ENCODE data around the gene SIN3A.
"Not testable (repeated sequence)": the region's sequence is repeated elsewhere in the genome, so short reads cannot be mapped to it uniquely, and the experiment has no call there.

SIN3A gene

GRCh38 chr15:75449585-75450306, 1.7 kb downstream of the SIN3A start:
- Histone ChIP-seq H3K27ac (ENCODE audit: low read depth, low read length) (no peak overlapping the region; the same call in 1 of the 2 replicates), H3K4me3 (ENCODE audit: low read depth, low read length) (peak overlapping the region; percentile 99), H3K27me3 (ENCODE audit: control insufficient read depth, insufficient read depth, low read length) (no peaks in the 10 kb centered on the region), H3K4me1 (ENCODE audit: control insufficient read depth, insufficient read depth, low read length) (peaks cover 7% of the 10 kb centered on the region), H3K9me3 (ENCODE audit: control insufficient read depth, insufficient read depth, low read depth, low read length) (no peaks in the 10 kb centered on the region), H3K9ac (ENCODE audit: low read length) (peak overlapping the region; percentile 75), H3K36me3 (ENCODE audit: control insufficient read depth, insufficient read depth, low read length) (peaks cover 14% of the 10 kb centered on the region)

- H3K9me3 ChIP-seq (ENCODE audit: control insufficient read depth, insufficient read depth, low read depth, low read length); H3K27me3 ChIP-seq (ENCODE audit: control insufficient read depth, insufficient read depth, low read length); H3K27ac ChIP-seq (ENCODE audit: low read depth, low read length); H3K4me3 ChIP-seq (ENCODE audit: low read depth, low read length); H3K9ac ChIP-seq (ENCODE audit: low read length); H3K4me1 ChIP-seq (ENCODE audit: control insufficient read depth, insufficient read depth, low read length): not testable (repeated sequence)
- H3K36me3 ChIP-seq (ENCODE audit: control insufficient read depth, insufficient read depth, low read length) = peaks cover 23% of the 10 kb centered on the region
Measured at GRCh38 chr15:75448171-75448570, 3.3 kb downstream of the SIN3A start.

GRCh38 chr15:75446151-75446550, 5.3 kb downstream of the SIN3A start:
- Histone ChIP-seq H3K4me1 (ENCODE audit: control insufficient read depth, insufficient read depth, low read length) (peaks cover 5% of the 10 kb centered on the region), H3K36me3 (ENCODE audit: control insufficient read depth, insufficient read depth, low read length) (peaks cover 33% of the 10 kb centered on the region), H3K9ac (ENCODE audit: low read length) (no peak overlapping the region), H3K27me3 (ENCODE audit: control insufficient read depth, insufficient read depth, low read length) (no peaks in the 10 kb centered on the region), H3K4me3 (ENCODE audit: low read depth, low read length) (no peak overlapping the region), H3K27ac (ENCODE audit: low read depth, low read length) (0 out of 2 replicates have a peak overlapping the region, but pooled peaks have one; percentile 14), H3K9me3 (ENCODE audit: control insufficient read depth, insufficient read depth, low read depth, low read length) (no peaks in the 10 kb centered on the region)

GRCh38 chr15:75445324-75445723, 6.2 kb downstream of the SIN3A start:
- not testable (repeated sequence) for H3K4me1 ChIP-seq (ENCODE audit: control insufficient read depth, insufficient read depth, low read length); H3K4me3 ChIP-seq (ENCODE audit: low read depth, low read length); H3K9me3 ChIP-seq (ENCODE audit: control insufficient read depth, insufficient read depth, low read depth, low read length); H3K27me3 ChIP-seq (ENCODE audit: control insufficient read depth, insufficient read depth, low read length); H3K27ac ChIP-seq (ENCODE audit: low read depth, low read length); H3K9ac ChIP-seq (ENCODE audit: low read length)
- peaks cover 33% of the 10 kb centered on the region for H3K36me3 ChIP-seq (ENCODE audit: control insufficient read depth, insufficient read depth, low read length)

- H3K4me3 ChIP-seq (ENCODE audit: low read depth, low read length); H3K4me1 ChIP-seq (ENCODE audit: control insufficient read depth, insufficient read depth, low read length); H3K9ac ChIP-seq (ENCODE audit: low read length); H3K27me3 ChIP-seq (ENCODE audit: control insufficient read depth, insufficient read depth, low read length); H3K27ac ChIP-seq (ENCODE audit: low read depth, low read length); H3K9me3 ChIP-seq (ENCODE audit: control insufficient read depth, insufficient read depth, low read depth, low read length): not testable (repeated sequence)
- peaks cover 35% of the 10 kb centered on the region for H3K36me3 ChIP-seq (ENCODE audit: control insufficient read depth, insufficient read depth, low read length)
Measured at GRCh38 chr15:75443972-75444453, 7.5 kb downstream of the SIN3A start.

GRCh38 chr15:75437721-75438120, 13.8 kb downstream of the SIN3A start:
- no peak overlapping the region for H3K4me3 ChIP-seq (ENCODE audit: low read depth, low read length)
- H3K27me3 ChIP-seq (ENCODE audit: control insufficient read depth, insufficient read depth, low read length) = no peaks in the 10 kb centered on the region
- H3K36me3 ChIP-seq (ENCODE audit: control insufficient read depth, insufficient read depth, low read length) = peaks cover 24% of the 10 kb centered on the region
- no peak overlapping the region for H3K27ac ChIP-seq (ENCODE audit: low read depth, low read length)
- no peak overlapping the region for H3K9ac ChIP-seq (ENCODE audit: low read length)
- H3K4me1 ChIP-seq (ENCODE audit: control insufficient read depth, insufficient read depth, low read length) = no peaks in the 10 kb centered on the region
- no peaks in the 10 kb centered on the region for H3K9me3 ChIP-seq (ENCODE audit: control insufficient read depth, insufficient read depth, low read depth, low read length)

- H3K4me3 ChIP-seq (ENCODE audit: low read depth, low read length) = no peak overlapping the region
- no peaks in the 10 kb centered on the region for H3K9me3 ChIP-seq (ENCODE audit: control insufficient read depth, insufficient read depth, low read depth, low read length)
- peaks cover 23% of the 10 kb centered on the region for H3K36me3 ChIP-seq (ENCODE audit: control insufficient read depth, insufficient read depth, low read length)
- no peaks in the 10 kb centered on the region for H3K27me3 ChIP-seq (ENCODE audit: control insufficient read depth, insufficient read depth, low read length)
- no peak overlapping the region for H3K27ac ChIP-seq (ENCODE audit: low read depth, low read length)
- no peak overlapping the region for H3K9ac ChIP-seq (ENCODE audit: low read length)
- no peaks in the 10 kb centered on the region for H3K4me1 ChIP-seq (ENCODE audit: control insufficient read depth, insufficient read depth, low read length)
Measured at GRCh38 chr15:75436881-75437280, 14.6 kb downstream of the SIN3A start.

- H3K9ac ChIP-seq (ENCODE audit: low read length) = no peak overlapping the region
- H3K36me3 ChIP-seq (ENCODE audit: control insufficient read depth, insufficient read depth, low read length) = peaks cover 51% of the 10 kb centered on the region
- H3K4me1 ChIP-seq (ENCODE audit: control insufficient read depth, insufficient read depth, low read length) = no peaks in the 10 kb centered on the region
- H3K9me3 ChIP-seq (ENCODE audit: control insufficient read depth, insufficient read depth, low read depth, low read length) = no peaks in the 10 kb centered on the region
- no peaks in the 10 kb centered on the region for H3K27me3 ChIP-seq (ENCODE audit: control insufficient read depth, insufficient read depth, low read length)
- no peak overlapping the region for H3K27ac ChIP-seq (ENCODE audit: low read depth, low read length)
- H3K4me3 ChIP-seq (ENCODE audit: low read depth, low read length) = no peak overlapping the region
Measured at GRCh38 chr15:75431682-75432081, 19.8 kb downstream of the SIN3A start.

- Histone ChIP-seq H3K27ac (ENCODE audit: low read depth, low read length) (no peak overlapping the region), H3K9ac (ENCODE audit: low read length) (no peak overlapping the region), H3K4me3 (ENCODE audit: low read depth, low read length) (no peak overlapping the region), H3K36me3 (ENCODE audit: control insufficient read depth, insufficient read depth, low read length) (peaks cover 51% of the 10 kb centered on the region), H3K9me3 (ENCODE audit: control insufficient read depth, insufficient read depth, low read depth, low read length) (no peaks in the 10 kb centered on the region), H3K27me3 (ENCODE audit: control insufficient read depth, insufficient read depth, low read length) (no peaks in the 10 kb centered on the region), H3K4me1 (ENCODE audit: control insufficient read depth, insufficient read depth, low read length) (no peaks in the 10 kb centered on the region)
Measured at GRCh38 chr15:75431270-75431669, 20.2 kb downstream of the SIN3A start.

GRCh38 chr15:75430259-75430658, 21.2 kb downstream of the SIN3A start:
- no peaks in the 10 kb centered on the region for H3K9me3 ChIP-seq (ENCODE audit: control insufficient read depth, insufficient read depth, low read depth, low read length)
- peaks cover 51% of the 10 kb centered on the region for H3K36me3 ChIP-seq (ENCODE audit: control insufficient read depth, insufficient read depth, low read length)
- no peaks in the 10 kb centered on the region for H3K27me3 ChIP-seq (ENCODE audit: control insufficient read depth, insufficient read depth, low read length)
- H3K4me1 ChIP-seq (ENCODE audit: control insufficient read depth, insufficient read depth, low read length) = no peaks in the 10 kb centered on the region
- no peak overlapping the region for H3K27ac ChIP-seq (ENCODE audit: low read depth, low read length)
- no peak overlapping the region for H3K4me3 ChIP-seq (ENCODE audit: low read depth, low read length)
- no peak overlapping the region for H3K9ac ChIP-seq (ENCODE audit: low read length)

GRCh38 chr15:75428152-75428551, 23.3 kb downstream of the SIN3A start:
- Histone ChIP-seq H3K27ac (ENCODE audit: low read depth, low read length) (no peak overlapping the region), H3K36me3 (ENCODE audit: control insufficient read depth, insufficient read depth, low read length) (peaks cover 58% of the 10 kb centered on the region), H3K9me3 (ENCODE audit: control insufficient read depth, insufficient read depth, low read depth, low read length) (no peaks in the 10 kb centered on the region), H3K9ac (ENCODE audit: low read length) (no peak overlapping the region), H3K27me3 (ENCODE audit: control insufficient read depth, insufficient read depth, low read length) (no peaks in the 10 kb centered on the region), H3K4me3 (ENCODE audit: low read depth, low read length) (no peak overlapping the region), H3K4me1 (ENCODE audit: control insufficient read depth, insufficient read depth, low read length) (no peaks in the 10 kb centered on the region)
